Astrocyte of the spinal cord (primary cell): ENCODE data around the gene ABCA2.
A peak's percentile ranks its signal among the peaks of the same experiment; 100 is the strongest.

Experiments used
- DNase-seq: peaks from one replicate; pipeline ENCODE4 v3.0.0; 2011; ENCODE audit warnings: low read depth, low spot score
- H3K4me3 ChIP-seq: 2 replicates; pipeline ENCODE4 v1.5.1; 2011; ENCODE audit warnings: low read depth, mild to moderate bottlenecking, low read length, moderate library complexity
- CTCF ChIP-seq: IDR thresholded peaks from 2 replicates; pipeline ENCODE4 v1.5.1; 2012; ENCODE audit warnings: low read depth, mild to moderate bottlenecking, low read length, inconsistent platforms
- in situ Hi-C: cut with HindIII; loops from 2 replicates; pipeline ENCODE4 v1.10.0; 2017; ENCODE audit warnings: low sequenced_read_pairs

Gene ABCA2

GRCh38 chr9:136963341-136963740 lies 64.7 kb downstream of the ABCA2 start:
- no peak for DNase-seq
- no peak for TF ChIP-seq CTCF
- in situ Hi-C loops: no loop called here
- H3K4me3 ChIP-seq: no peak overlapping the region

GRCh38 chr9:136962701-136963248 lies 65.3 kb downstream of the ABCA2 start:
- no peak for TF ChIP-seq CTCF
- H3K4me3 ChIP-seq: no peak overlapping the region
- DNase-seq: no peak
- in situ Hi-C loops: no loop called here

- DNase-seq: no peak
- TF ChIP-seq CTCF: no peak
- no peak overlapping the region for H3K4me3 ChIP-seq
- in situ Hi-C loops: no loop called here
These were observed 65.9 kb downstream of the ABCA2 start for GRCh38 chr9:136962163-136962562.

GRCh38 chr9:136961279-136962065 lies 66.6 kb downstream of the ABCA2 start:
- no peak for TF ChIP-seq CTCF
- in situ Hi-C loops: no loop called here
- peak; percentile 14 for DNase-seq
- no peak overlapping the region for H3K4me3 ChIP-seq

- TF ChIP-seq CTCF: no peak
- no peak for DNase-seq
- in situ Hi-C loops: no loop called here
These were observed 67.1 kb downstream of the ABCA2 start for GRCh38 chr9:136960938-136961275.

GRCh38 chr9:136960212-136960937 lies 67.7 kb downstream of the ABCA2 start:
- no peak for TF ChIP-seq CTCF
- DNase-seq: no peak
- in situ Hi-C loops: no loop called here
- H3K4me3 ChIP-seq: no peak overlapping the region

More at GRCh38 chr9:136960938-136961275, 67.1 kb downstream of the ABCA2 start:
- no peak overlapping the region for H3K4me3 ChIP-seq
